Activated CD8-positive, alpha-beta memory T cell treated with anti-CD3 and anti-CD28 coated beads for 36 hours (primary cell): Measurements from ENCODE around the gene RAP2C. TPM values are rescaled to one million over a fixed set of nuclear protein-coding genes. Genes with fewer than 3 reads are reported as not detected.
"Not testable (repeated sequence)": the region's sequence is repeated elsewhere in the genome, so short reads cannot be mapped to it uniquely, and the experiment has no call there.

Experiments
- CTCF ChIA-PET: fragments of 350-600 bp; sonication (Branson Sonifier 250); formaldehyde crosslinking; loops from one replicate; lab custom pipeline; 2021; ENCODE audit warnings: antibody characterized with exemption; lab: Charles Lee
- POLR2A ChIA-PET: fragments of 350-600 bp; sonication (Branson Sonifier 250); formaldehyde crosslinking; loops from one replicate; lab custom pipeline; 2021; ENCODE audit warnings: antibody characterized with exemption; lab: Charles Lee
- total RNA-seq, 2 experiments: library from RNA; stranded (reverse); gene quantifications; one replicate each; pipeline ENCODE4 v1.2.3, GENCODE V29; 2021

The RAP2C gene
- total RNA-seq, 2 experiments from 2014 or later = 28.1 to 30.8 TPM

DNA sequence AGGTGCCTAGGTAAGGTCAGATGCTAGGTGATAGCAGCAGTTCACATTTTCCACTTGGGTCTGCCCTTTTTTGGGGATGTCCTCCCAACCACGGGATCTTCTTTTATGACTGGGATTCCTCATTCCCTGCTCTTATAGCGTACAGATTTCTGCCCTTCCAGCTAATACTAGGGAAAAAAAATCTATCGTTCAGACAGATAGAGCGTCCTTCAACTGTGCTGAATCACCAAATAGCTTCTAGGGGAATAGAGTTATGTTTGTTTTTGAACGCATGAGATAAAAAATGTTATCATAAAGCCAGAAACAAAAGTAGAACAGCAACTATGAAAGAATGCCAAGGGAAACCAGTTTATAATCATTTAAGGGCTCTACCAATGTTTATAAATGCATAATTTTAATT, 13.0 kb downstream of the RAP2C start:
- ChIA-PET POLR2A (no interaction called here), CTCF (no interaction called here)

GRCh38 chrX:132204629-132205028, 14.6 kb downstream of the RAP2C start:
- ChIA-PET CTCF (no interaction called here), POLR2A (no interaction called here)

GRCh38 chrX:132200976-132201375, 18.3 kb downstream of the RAP2C start:
- ChIA-PET CTCF (no interaction called here), POLR2A (interaction anchor here (0.6 kb wide), 1 partner anchor 17 kb away, joined by 4 read pairs; no protein-coding TSS in a partner anchor)

DNA sequence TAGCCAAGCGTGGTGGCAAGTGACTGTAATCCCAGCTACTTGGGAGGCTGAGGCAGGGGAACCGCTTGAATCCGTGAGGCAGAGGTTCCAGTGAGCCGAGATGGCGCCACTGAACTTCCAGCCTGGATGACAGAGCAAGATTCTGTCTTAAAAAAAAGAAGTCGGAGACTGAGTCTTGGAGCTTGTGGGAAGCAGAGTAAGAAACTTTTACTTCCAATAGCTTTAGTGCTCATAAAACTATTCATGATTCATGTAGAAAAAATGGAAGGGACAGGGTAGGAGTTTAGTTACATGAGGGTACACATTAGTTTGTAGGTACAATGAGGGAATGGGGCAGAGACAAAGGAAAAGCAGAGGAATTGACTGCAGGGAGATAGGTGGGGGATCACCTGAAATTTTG, 19.3 kb downstream of the RAP2C start:
- POLR2A ChIA-PET = no interaction called here
- CTCF ChIA-PET = no interaction called here

DNA sequence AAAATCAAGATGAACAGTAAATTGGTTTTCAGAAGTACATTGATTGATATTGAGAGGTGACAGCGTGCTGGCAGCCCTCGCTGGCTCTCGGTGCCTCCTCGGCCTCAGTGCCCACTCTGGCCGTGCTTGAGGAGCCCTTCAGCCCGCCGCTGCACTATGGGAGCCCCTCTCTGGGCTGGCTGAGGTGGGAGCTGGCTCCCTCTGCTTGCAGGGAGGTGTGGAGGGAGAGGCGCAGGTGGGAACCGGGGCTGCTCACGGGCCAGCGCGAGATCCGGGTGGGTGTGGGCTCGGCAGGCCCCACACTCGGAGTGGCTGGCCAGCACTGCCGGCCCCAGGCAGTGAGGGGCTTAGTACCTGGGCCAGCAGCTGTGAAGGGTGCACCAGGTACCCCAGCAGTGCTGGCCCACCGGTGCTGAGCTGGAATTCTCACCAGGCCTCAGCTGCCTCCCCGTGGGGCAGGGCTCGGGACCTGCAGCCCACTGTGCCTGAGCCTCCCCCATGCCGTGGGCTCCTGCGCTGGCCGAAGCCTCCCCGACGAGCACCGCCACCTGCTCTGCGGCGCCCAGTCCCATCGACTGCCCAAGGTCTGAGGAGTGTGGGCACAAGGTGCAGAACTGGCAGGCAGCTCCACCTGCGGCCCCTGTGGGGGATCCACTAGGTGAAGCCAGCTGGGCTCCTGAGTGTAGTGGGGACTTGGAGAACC, 25.2 kb downstream of the RAP2C start:
- POLR2A ChIA-PET = no interaction called here

GRCh38 chrX:132191938-132192337, 27.3 kb downstream of the RAP2C start:
- POLR2A ChIA-PET = no interaction called here

More for the DNA sequence above, 25.2 kb downstream of the RAP2C start:
- CTCF ChIA-PET = no interaction called here

GRCh38 chrX:132188175-132188574, 31.1 kb downstream of the RAP2C start:
- POLR2A ChIA-PET = no interaction called here
- CTCF ChIA-PET = no interaction called here

More at GRCh38 chrX:132191938-132192337, 27.3 kb downstream of the RAP2C start:
- CTCF ChIA-PET = no interaction called here

DNA sequence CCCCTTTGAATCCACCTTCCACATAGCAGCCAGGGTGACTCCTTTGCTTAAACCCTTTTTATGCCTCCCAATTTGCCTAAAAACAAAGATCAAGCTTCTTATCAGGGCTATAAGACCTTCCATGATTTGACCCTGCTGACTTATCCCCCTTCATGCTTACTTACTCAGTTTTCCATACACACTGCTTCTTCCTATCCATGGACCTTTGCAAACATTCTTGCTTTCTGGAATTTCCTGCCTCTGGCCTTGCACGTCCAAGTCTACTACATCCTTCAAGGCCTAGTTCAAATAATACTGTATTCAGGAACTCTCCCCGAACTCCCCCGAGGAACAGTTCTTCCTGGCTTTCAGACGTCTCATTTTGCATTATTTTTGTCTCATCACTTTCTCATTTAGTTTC, 31.8 kb downstream of the RAP2C start:
- ChIA-PET POLR2A (no interaction called here), CTCF (no interaction called here)

DNA sequence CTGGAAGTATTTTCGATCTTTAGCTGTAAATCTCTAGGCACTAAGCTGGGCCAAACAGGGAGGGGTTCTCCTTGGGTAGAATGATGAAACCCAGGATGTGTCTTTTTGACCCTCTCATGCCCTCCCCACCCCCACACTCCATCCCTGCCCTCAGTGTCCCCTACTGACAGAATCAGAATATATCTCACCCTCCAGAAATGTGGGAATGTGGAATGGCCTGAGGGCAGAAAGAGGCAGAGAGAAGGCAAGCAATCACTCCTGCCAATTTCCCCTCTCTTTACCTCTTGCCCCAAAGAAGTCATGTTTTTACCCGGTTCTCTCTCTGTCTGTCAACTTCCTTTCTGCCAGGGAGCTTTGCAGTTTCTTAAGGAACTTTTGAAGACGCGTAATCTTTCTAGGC, 34.4 kb downstream of the RAP2C start:
- POLR2A ChIA-PET = no interaction called here

GRCh38 chrX:132181364-132181763, 37.9 kb downstream of the RAP2C start:
- POLR2A ChIA-PET = no interaction called here
- CTCF ChIA-PET = no interaction called here

More for the DNA sequence above, 34.4 kb downstream of the RAP2C start:
- CTCF ChIA-PET = interaction anchor here (0.5 kb wide), 1 partner anchor 352 kb away, joined by 3 read pairs; no protein-coding TSS in a partner anchor

- ChIA-PET POLR2A (no interaction called here), CTCF (no interaction called here)
Observed at GRCh38 chrX:132180929-132181328, 38.3 kb downstream of the RAP2C start.

GRCh38 chrX:132173647-132174046, 45.6 kb downstream of the RAP2C start:
- ChIA-PET POLR2A (no interaction called here), CTCF (no interaction called here)

GRCh38 chrX:132171881-132172280, 47.4 kb downstream of the RAP2C start:
- CTCF ChIA-PET = no interaction called here
- POLR2A ChIA-PET = no interaction called here

GRCh38 chrX:132171478-132171877, 47.8 kb downstream of the RAP2C start:
- CTCF ChIA-PET = no interaction called here
- POLR2A ChIA-PET = no interaction called here

- POLR2A ChIA-PET = no interaction called here
- CTCF ChIA-PET = no interaction called here
Observed at GRCh38 chrX:132169554-132169953, 49.7 kb downstream of the RAP2C start.

- ChIA-PET CTCF (no interaction called here), POLR2A (no interaction called here)
Observed at GRCh38 chrX:132165651-132166050, 53.6 kb downstream of the RAP2C start.

GRCh38 chrX:132165005-132165404, 54.2 kb downstream of the RAP2C start:
- ChIA-PET POLR2A (no interaction called here), CTCF (no interaction called here)

GRCh38 chrX:132163094-132163493, 56.2 kb downstream of the RAP2C start:
- CTCF ChIA-PET, POLR2A ChIA-PET: not testable (repeated sequence)

DNA sequence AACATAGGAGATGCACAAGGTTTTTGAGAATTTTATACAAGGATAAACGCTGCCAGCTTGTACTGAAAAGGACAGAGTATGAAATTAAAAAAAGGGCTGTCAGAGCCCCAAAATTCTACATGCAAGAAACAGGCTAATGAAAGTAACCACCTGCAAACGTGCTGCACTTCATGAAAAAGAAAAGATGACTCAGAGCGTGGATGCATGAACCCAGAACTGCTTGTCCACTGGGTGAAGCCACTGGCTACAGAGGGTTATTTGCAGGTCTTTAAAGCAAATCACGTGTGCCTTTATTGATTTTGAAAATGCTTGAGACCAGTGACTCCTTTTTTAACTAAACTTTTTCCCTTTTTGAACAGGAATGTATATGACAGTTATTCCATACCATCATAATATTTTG, 66.1 kb downstream of the RAP2C start:
- ChIA-PET CTCF (no interaction called here), POLR2A (no interaction called here)
